GM21717 (cell line): Measurements from ENCODE around the gene ST3GAL4.

Source experiments
- ATAC-seq: cut with Tn5 transposase; IDR thresholded peaks from one replicate; pipeline ENCODE4 v1.9.1; 2021; ENCODE audit warnings: mild to moderate bottlenecking, moderate library complexity; ENCODE audit not compliant: unreplicated experiment

The ST3GAL4 gene

DNA sequence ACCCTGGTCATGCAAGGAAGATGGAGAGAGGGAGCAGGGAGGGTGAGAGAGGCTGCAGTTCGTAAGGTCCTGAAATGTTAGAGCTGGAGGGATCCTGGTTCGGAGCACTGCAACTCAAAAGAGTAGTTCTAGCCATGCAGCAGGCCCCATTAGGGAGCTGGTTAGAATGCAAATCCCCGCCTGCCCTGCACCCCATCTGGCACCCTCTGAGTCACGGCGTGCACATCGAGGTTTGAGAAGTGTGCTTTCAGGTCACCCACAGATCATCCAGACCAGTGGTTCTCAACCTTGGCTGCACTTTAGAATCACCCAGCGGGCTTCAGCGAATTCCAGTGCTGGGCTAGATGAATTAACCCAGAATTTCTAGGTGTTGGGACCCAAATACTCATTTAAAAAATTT lies 48.2 kb downstream of the ST3GAL4 start:
- ATAC-seq: peak; percentile 95

DNA sequence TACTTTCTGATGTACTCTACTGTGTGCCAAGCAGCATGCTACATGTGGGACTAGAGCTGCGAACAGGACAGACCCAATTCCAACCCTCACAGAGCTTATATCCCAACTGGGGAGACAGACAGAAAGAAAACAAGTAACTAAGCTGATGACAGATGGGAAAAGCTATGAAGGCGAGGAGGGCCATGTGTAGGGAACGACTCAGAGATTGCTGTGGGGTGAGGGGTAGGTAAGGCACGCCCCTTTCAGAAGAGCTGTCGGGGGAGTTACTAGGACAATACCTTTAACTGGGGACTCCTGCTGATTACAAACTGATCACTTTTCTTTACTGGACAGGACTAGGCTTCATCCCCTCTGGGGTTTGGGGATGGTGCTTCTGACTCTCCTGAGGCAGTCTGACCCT lies 48.9 kb downstream of the ST3GAL4 start:
- ATAC-seq: no peak

GRCh38 chr11:126405374-126405773 lies 49.9 kb downstream of the ST3GAL4 start:
- ATAC-seq: no peak

GRCh38 chr11:126405906-126406305 lies 50.4 kb downstream of the ST3GAL4 start:
- ATAC-seq: no peak

DNA sequence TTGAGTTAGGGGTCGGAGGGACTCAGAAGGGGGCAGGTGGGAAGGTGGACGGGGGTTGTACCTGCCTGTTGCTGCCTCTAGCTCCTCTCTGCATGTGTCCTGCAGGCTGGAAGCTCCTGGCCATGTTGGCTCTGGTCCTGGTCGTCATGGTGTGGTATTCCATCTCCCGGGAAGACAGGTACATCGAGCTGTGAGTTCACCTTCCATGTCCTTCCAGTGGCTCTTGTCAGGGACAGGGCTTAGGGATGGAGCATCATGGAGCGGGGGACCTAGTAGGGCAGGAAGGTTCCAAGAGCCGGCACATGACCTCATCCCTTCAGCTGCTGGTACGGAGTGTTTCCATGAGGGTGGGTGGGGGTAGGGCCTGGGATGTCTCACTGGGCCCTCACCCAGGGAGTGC lies 50.9 kb downstream of the ST3GAL4 start:
- no peak for ATAC-seq

DNA sequence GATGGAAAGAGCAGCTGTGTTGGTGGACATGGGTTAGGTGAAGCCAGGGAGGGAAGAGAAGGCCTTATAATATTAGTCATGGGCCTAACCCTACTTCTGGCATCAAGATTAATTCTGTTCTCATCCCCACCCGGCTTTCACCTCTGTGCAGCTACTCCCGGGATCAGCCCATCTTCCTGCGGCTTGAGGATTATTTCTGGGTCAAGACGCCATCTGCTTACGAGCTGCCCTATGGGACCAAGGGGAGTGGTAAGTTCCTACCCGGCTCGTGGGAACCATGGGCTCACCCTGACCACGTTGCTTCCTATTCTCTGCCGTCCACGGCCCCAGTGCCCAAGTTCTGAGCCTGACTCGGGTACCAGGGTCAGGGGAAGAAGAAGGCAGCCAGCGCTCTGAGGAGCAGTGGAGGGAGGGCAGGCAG lies 51.6 kb downstream of the ST3GAL4 start:
- no peak for ATAC-seq

- no peak for ATAC-seq
Measured at GRCh38 chr11:126407682-126408288, 52.3 kb downstream of the ST3GAL4 start.

DNA sequence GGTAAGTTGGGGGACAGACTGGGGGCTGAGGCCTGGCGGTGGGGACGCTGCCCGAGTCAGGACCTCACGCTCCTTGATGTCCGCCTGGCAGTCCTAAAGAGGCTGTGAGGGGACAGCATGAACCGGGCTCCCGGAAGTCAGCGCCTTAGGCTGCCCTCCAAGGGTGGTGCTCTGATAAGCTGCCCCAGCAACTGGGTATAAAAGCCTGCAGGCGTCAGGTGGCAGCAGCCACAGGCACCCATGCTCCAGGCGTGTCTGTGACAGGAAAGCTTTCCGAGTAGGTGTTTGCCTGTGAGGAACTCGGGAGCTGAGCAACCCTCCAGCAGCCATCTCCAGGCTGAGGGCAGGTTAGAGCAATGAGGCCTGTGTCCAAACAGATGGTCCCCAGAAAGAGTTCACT lies 53.0 kb downstream of the ST3GAL4 start:
- no peak for ATAC-seq

DNA sequence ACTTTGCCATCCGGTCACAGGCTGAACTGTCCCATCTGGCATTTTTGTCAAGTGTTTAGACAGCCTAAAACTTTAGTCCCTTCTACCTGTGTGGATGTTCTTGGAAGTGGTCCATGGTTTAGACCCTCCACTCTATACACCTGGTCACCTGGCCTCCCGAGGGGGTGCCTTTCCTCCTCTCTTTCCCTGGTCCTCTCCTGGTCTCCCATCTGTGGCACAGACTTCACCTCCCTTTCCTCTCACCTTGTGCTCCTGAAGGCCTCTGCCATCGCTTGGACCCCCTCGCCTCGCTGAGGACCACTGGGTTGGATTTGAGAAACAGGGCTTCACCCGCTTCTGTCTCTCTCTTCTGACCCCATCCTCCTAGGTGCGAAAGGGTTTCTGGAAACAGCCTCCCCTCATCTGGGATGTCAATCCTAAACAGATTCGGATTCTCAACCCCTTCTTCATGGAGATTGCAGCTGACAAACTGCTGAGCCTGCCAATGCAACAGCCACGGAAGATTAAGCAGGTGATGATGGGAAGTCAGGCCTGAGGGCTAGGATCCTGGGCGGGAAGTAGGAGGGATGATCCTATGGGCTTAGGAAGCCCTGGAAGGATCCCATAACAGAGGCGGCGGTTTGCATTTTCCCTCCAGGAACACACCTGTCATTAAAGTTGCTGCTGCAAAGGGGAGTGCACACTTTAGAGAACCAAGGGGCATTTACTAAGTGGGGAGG lies 53.6 kb downstream of the ST3GAL4 start:
- ATAC-seq: no peak

- ATAC-seq: no peak
Measured at GRCh38 chr11:126409620-126409985, 54.1 kb downstream of the ST3GAL4 start.

GRCh38 chr11:126410649-126411048 lies 55.2 kb downstream of the ST3GAL4 start:
- no peak for ATAC-seq

DNA sequence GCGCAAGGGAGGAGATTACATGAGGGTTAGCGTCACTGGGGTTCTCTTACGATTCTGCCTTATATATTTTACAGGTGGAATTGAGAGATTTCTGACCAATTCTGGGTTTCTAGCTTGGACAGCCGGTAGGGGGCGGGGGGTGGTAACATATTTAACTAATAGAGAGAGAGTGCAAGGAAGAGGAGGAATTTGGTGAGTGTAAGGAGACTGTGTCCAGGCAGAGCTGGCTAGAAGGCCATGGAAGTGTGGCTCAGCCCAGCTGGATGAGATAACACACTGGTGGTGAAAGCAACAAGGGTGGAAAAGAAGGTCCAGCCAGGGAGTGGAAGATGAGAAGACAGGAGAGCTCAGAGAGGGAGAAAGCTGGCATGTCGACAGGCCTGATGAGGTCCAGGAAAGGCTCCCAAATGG lies 56.5 kb downstream of the ST3GAL4 start:
- ATAC-seq: no peak

DNA sequence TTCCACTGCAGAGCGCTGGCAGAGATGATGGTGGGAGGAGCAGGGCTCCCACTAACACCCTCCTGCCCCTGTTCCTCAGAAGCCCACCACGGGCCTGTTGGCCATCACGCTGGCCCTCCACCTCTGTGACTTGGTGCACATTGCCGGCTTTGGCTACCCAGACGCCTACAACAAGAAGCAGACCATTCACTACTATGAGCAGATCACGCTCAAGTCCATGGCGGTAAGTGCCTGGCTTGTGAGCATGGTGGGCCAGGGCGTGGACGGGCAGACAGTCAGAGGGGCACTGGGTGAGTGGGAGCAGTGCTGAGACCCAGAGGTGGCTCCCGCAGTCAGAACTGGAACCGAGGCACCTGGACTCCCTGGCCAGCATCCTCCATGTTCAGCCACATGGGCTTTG lies 57.9 kb downstream of the ST3GAL4 start:
- ATAC-seq: no peak

DNA sequence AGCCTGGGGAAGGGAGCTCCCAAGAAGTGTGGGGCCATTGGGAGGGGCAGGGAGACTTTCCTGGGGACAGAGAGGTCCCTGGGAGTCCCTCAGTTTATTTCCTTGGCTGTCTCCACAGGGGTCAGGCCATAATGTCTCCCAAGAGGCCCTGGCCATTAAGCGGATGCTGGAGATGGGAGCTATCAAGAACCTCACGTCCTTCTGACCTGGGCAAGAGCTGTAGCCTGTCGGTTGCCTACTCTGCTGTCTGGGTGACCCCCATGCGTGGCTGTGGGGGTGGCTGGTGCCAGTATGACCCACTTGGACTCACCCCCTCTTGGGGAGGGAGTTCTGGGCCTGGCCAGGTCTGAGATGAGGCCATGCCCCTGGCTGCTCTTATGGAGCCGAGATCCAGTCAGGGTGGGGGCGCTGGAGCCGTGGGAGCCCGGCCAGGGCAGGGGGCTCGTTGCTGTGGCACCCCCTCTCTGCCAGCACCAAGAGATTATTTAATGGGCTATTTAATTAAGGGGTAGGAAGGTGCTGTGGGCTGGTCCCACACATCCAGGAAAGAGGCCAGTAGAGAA lies 58.4 kb downstream of the ST3GAL4 start:
- no peak for ATAC-seq

GRCh38 chr11:126414615-126415014 lies 59.1 kb downstream of the ST3GAL4 start:
- ATAC-seq: no peak

- ATAC-seq: no peak
Measured at GRCh38 chr11:126415128-126415527, 59.6 kb downstream of the ST3GAL4 start.

GRCh38 chr11:126415669-126416420 lies 60.4 kb downstream of the ST3GAL4 start:
- no peak for ATAC-seq

DNA sequence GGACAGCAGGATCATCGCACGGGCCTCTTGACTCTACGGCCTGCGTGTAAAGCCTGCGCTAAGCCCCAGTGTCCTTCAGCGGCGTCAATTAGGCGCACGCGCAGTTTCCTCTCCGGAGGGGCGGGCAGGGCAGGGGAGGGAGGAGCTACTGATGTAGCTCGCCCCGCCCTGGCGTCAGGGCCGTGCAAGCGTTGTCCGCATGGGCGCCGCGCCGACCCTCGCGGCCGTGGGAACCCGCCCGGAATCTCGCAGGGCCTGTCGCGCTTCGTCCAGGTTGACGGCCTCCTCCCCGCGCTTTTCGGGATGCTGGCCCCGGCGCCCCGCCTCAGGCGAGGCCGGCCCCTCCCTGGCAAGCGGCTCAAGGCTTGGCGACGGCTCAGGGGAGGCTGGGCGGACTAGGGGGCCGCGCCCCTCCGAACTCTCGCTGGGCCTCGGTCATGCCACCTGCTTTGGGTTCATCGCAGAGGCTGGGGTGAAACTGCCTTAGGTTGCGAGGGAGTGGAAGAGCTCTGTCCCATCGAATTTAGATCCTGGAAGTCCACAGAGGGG lies 61.1 kb downstream of the ST3GAL4 start:
- peak; percentile 84 for ATAC-seq

- ATAC-seq: no peak
Measured at GRCh38 chr11:126417091-126417862, 61.8 kb downstream of the ST3GAL4 start.

DNA sequence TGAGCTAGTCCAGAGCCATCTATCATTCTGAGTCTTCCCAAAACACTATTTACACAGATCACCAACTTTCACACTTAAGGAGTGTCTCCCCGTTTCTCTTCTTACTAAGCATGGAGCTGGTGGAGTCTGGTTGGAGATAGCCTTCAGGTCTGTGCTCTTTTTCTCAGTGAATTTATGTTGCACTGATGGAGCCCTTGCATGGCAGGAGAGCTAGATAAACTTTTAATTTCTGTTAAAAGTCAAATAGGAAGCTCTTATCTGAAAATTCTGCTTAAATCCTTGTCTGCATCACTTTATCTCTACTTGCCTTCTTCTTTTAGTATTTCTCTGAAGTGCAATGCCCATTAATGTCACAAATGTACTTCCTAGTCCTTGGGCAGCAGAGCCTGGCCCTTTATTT lies 63.4 kb downstream of the ST3GAL4 start:
- ATAC-seq: no peak
